Stomach (tissue), 4 donors: Measurements from ENCODE around the gene IPO13.

ENCODE experiments used
- CTCF ChIP-seq, 7 experiments: fragments of 450-650 bp in 4 of 7; fragments of 200-600 bp in 3 of 7; sonication (generic) in 3 of 7; IDR thresholded peaks; one replicate each; pipeline ENCODE4 v1.5.1; 2016 to 2019; ENCODE audit warnings: antibody characterized with exemption in 7 of 7, control low read depth in 2 of 7, mild to moderate bottlenecking in 1 of 7
- EP300 ChIP-seq: sonication (generic); formaldehyde crosslinking; IDR thresholded peaks from one replicate; pipeline ENCODE4 v1.6.1; 2017; ENCODE audit warnings: antibody characterized with exemption
- POLR2A ChIP-seq, 4 donors: fragments of 450-650 bp; IDR thresholded peaks; one replicate each; pipeline ENCODE4 v1.6.1; 2016; ENCODE audit warnings: antibody characterized with exemption in 4 of 4, control low read depth in 2 of 4, mild to moderate bottlenecking in 1 of 4, moderate library complexity in 1 of 4
- POLR2AphosphoS5 ChIP-seq, 3 donors: sonication (generic); formaldehyde crosslinking; IDR thresholded peaks; one replicate each; pipeline ENCODE4 v1.6.1; 2016; ENCODE audit warnings: antibody characterized with exemption in 3 of 3

GRCh38 chr1:43921022-43921421 is 25.7 kb upstream of the IPO13 start:
- TF ChIP-seq POLR2AphosphoS5 (IDR thresholded peaks at IDR 0.05) (no peak), POLR2A (IDR thresholded peaks at IDR 0.05) (no peak), CTCF (IDR thresholded peaks at IDR 0.05) (no peak), EP300 (no peak)
